ENCODE data around the gene DNAJB2.

GRCh38 chr2:219249203-219249980 is 29.8 kb upstream of the DNAJB2 start:
- TF ChIP-seq, protein P1, sequence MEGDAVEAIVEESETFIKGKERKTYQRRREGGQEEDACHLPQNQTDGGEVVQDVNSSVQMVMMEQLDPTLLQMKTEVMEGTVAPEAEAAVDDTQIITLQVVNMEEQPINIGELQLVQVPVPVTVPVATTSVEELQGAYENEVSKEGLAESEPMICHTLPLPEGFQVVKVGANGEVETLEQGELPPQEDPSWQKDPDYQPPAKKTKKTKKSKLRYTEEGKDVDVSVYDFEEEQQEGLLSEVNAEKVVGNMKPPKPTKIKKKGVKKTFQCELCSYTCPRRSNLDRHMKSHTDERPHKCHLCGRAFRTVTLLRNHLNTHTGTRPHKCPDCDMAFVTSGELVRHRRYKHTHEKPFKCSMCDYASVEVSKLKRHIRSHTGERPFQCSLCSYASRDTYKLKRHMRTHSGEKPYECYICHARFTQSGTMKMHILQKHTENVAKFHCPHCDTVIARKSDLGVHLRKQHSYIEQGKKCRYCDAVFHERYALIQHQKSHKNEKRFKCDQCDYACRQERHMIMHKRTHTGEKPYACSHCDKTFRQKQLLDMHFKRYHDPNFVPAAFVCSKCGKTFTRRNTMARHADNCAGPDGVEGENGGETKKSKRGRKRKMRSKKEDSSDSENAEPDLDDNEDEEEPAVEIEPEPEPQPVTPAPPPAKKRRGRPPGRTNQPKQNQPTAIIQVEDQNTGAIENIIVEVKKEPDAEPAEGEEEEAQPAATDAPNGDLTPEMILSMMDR (IDR thresholded peaks at IDR 0.05), result no peak
- peak; percentile 76 for TF ChIP-seq POLR2A (IDR thresholded peaks at IDR 0.05)
